Left ventricle myocardium superior (tissue), 1 donor: ENCODE measurements around the gene IQSEC1. TPM values are rescaled to one million over a fixed set of nuclear protein-coding genes. Genes with fewer than 3 reads are reported as not detected.
A peak's percentile ranks its signal among the peaks of the same experiment; 100 is the strongest.
"Not testable (repeated sequence)": the region's sequence is repeated elsewhere in the genome, so short reads cannot be mapped to it uniquely, and the experiment has no call there.

Source experiments
- ATAC-seq: fragments of 200-7000 bp; cut with Tn5 transposase; one replicate; pipeline ENCODE4 v1.9.1; 2020; ENCODE audit warnings: mild to moderate bottlenecking, moderate library complexity
- DNase-seq: peaks from one replicate; pipeline ENCODE4 v3.0.0-alpha.2; 2020
- intact Hi-C: fragments of 100-400 bp; cut with micrococcal nuclease; formaldehyde crosslinking; loops from one replicate; pipeline ENCODE4 v1.11.0; 2022
- total RNA-seq: library from RNA; stranded (reverse); fragmentation: NEBNext Ultra II Directional; extraction: Animal tissue kit (Norgen Biotek cat#: 25700); gene quantifications from one replicate; pipeline ENCODE4 v1.2.1, GENCODE V29; 2021
- donor health status: DM: no; HTN: yes; CAD: no; lungs with severe emphysema.

The IQSEC1 gene
- total RNA-seq, 1 donor from 2014 or later, result 95.1 TPM

DNA sequence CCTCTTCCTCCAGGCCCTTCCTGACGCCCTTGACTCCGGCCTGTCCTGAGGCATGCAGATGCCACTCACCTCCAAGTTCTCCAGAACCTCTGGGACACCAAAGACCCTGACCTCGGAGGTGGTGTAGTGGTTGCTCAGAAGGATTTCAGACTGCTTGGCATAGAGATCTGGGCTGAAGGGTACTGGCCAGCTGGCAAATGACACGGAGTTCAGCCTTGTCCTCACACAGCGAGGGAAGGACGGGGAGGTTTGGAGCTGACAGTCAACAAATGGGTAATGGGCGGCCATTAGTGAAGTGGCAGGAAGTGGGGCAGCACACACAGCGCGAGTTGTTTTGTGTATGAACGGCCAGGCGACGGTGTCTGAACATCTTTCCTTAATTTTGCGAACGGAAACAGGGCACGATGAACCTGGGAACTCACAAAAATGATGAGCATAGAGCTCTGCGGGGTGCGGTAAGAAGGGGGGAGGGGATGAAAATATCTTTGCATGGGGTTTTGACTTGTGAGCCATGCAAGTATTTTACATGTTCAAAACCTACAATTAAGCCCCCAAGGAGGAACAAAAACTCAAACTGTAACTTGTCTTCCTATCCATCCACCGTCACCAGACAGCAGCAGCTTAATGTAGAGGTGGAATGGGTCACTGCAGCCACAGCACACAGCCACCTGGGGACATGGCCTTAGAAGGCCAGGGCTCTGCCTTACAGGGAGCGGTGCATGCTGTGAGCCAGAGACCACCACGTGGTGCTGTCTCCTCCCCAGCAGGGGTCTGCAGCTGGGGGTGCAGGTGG, 188.2 kb downstream of the IQSEC1 start:
- intact Hi-C loops, result no loop called here
- ATAC-seq (no peak), DNase-seq (no peak)

DNA sequence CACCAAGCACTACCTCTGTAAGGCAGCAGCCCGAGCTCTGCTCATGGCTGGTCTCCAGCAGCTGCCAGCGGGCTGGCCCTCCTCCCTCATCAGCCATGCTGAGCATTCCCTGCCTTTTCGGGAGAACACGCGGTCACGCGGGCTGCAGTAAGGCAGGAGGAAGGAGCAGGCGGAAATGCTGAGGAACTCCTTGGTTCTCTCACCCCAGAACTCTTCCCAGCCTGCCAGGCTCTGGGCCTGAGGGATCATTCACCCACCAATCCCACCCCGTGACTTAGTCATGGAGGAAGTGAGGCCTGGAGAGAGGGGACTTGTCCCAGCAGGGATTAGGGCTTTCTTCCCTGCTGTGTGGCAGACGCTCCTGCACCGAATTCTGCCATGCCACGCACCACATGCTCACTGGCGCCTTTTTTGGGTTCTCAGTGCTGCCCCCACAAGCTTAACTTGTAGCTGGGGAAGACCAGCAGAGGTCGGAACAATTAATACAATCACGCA, 189.0 kb downstream of the IQSEC1 start:
- peak; percentile 78 for DNase-seq
- ATAC-seq, result peak; percentile 95
- intact Hi-C loops, result no loop called here

DNA sequence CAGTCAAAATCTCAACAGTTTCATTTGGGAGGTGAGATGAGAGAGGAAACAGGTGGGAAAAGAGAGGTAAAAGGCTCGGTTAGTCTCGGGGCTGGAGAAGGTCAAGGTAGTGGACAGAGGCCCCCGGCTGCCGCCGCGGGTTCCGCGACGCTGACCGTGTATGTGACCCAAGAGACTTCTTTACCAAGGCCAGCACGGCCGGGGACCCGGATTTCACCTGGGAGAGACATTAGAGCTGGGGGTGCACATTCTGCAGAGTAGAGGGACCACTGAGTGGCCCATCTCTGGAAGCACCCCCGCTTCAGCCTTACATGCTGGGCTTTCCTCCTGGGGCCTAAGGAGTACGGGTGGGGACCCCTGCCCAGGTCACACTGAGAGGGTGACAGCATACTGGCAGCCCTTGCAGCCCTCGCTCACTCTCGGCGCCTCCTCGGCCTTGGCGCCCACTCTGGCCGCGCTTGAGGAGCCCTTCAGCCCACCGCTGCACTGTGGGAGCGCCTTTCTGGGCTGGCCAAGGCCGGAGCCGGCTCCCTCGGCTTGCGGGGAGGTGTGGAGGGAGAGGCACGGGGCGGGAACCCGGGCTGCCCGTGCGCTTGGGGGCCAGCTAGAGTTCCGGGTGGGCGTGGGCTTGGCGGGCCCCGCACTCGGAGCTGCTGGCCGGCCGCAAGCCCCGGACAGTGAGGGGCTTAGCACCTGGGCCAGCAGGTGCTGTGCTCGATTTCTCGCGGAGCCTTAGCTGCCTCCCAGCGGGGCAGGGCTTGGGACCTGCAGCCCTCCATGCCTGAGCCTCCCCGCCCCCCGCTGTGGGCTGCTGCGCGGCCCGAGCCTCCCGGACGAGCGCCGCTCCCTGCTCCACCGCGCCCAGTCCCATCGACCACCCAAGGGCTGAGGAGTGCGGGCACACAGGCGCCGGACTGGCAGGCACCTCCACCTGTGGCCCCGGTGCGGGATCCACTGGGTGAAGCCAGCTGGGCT, 190.6 kb downstream of the IQSEC1 start:
- intact Hi-C loops, result no loop called here
- DNase-seq (no peak), ATAC-seq (no peak)

DNA sequence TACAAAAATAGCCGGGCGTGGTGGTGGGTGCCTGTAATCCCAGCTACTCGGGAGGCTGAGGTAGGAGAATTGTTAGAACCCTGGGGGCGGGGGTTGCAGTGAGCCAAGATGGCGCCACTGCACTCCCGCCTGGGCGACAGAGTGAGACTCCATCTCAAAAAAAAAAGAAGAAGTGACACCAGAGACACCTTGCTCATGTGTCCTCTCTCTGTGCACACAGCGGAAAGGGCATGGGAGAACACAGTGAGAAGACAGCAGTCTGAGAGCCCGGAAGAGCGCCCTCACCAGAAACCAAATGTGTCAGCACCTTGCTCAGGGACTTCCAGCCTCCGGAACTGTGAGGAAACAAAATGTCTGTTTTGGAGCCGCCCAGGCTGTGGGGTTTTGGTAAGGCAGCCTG, 191.4 kb downstream of the IQSEC1 start:
- DNase-seq, intact Hi-C loops, ATAC-seq: not testable (repeated sequence)

DNA sequence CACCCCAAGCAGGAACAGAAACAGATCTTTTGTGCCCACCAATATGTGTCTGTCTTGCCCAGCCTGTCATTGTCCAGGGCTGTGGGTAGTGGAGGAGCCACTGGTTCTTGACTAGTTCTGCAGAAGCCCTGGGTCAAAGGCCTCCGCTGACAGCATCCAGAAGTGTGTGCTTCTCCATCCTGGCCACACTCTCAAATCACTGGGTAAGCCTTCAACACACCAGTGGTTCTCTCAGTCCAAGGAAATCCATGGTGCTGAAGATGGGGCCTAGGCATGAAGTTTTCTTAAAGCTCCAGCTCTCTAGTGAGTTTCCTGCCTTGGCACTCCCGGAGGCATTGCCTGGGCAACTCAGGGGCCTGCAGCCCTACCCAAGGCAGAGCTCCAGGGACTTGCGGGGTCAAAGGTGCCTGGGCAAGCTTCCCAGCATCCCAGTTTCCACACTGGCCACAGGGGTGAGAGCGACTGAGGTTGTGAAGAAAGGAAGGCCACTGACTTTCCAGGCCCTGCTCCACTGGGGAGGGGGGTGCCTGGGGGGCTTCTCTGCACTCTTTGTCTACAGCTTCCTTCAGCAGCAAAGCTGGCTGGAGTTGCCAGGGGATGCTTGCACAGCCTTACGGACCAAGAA, 193.9 kb downstream of the IQSEC1 start:
- intact Hi-C loops, result no loop called here
- ATAC-seq (no peak), DNase-seq (no peak)

DNA sequence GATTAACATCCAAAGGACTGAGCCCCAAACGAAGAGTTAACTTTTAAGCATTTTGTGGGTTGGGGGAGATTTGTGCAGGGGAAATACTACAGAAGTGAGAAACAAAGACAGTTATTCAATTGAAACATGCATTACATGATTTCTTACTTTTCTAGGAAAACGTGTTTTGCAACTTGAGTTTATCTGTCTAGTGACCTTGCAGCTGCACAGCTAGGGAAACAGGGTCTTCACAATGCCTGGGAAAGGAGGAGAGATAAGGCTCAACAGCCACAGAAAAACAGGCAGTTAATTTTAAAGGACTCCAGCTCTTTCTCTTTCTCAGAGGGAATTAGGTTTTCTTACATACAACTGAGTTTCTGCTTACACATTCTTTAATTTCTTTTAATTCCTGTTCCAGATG, 194.5 kb downstream of the IQSEC1 start:
- intact Hi-C loops, ATAC-seq, DNase-seq: not testable (repeated sequence)

DNA sequence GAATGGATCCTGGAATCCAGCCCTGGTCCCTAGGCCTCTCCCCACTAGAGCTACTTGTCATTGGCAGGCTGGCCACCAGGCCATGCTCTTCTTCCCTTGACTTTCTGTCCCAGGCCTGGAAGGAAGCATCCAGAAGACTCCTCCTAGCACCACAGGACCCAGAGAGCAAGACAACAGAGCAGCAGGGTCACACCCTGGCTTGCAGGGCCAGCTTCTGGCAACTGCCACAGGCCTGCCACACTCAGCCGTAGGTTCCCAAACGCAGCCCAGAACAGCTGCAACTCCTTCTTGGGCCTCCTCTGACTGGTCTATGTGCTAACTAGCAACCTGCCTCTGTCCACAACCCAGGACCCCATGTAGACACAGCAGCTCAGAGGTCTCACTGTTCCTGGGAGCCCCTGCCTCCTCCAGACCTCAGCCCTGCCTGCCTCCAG, 195.1 kb downstream of the IQSEC1 start:
- no peak for DNase-seq
- ATAC-seq, result no peak
- intact Hi-C loops, result no loop called here

DNA sequence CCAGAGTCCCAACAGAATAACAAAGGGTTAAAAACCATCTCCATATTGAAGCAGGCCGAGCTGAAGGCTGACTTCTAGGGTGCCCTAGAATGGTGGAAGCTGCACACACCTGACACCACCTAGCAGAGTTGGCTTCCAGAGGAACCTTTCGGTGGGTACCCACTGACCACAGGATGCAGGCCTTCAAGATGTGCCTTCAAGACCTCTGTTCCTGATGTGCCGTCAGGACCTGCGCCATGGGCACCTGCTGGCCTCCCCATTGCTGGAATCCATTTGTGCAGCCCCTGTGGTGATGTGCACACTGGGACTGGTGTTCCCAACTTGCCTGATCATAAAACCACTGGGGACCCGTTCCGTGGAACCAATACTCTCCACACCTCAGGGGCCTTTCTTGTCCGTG, 196.2 kb downstream of the IQSEC1 start:
- ATAC-seq (no peak), DNase-seq (no peak)
- intact Hi-C loops, result no loop called here

DNA sequence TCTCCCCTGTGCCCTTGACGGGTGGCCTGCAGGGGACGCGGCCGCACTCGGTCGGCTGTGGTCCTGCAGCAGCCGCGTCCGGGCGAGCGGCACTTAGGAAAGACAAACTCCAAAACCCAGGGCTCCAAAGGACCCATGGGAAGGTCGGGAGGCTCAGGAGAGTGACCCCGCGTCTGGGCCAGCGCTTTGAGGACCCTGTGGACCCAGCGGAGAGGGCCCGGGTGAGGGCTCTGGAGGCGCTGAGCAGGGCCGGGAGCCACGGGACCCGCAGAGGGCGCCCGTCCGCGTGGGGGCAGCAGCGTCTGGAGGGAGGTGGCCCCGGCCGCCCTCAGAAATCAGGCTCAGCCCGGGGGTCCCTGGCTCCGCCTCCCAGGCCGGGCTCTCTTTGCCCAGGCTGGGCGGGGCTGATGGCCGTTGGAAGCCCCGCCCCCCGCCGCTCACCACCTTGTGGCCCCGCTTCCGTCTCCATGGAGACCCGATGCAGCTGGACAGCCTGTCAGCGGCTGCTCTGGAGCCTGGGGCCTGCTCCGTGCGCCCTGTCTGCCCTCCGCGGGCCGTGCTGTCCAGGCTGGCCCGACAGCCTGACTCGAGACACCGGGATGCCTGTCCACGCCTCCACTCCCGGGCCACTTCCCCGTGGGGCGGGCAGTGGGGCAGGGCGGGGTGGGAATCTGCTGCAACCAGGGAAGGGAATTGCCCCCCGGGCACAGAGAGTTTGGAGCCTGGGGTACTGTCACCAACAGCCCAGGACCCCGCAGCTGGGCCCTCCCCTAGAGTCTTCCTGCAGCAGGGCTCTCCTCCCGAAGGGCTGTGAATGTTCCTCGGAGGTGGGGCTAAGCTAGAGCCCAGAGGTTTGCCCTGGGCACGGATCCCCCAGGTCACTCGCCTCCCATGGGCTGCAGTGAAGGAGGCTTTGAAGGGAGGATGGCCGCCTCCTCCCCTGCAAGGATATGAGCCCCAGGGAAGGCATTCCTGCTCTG, 197.1 kb downstream of the IQSEC1 start:
- DNase-seq (peak; percentile 76), ATAC-seq (peak; percentile 84)
- intact Hi-C loops, result no loop called here

DNA sequence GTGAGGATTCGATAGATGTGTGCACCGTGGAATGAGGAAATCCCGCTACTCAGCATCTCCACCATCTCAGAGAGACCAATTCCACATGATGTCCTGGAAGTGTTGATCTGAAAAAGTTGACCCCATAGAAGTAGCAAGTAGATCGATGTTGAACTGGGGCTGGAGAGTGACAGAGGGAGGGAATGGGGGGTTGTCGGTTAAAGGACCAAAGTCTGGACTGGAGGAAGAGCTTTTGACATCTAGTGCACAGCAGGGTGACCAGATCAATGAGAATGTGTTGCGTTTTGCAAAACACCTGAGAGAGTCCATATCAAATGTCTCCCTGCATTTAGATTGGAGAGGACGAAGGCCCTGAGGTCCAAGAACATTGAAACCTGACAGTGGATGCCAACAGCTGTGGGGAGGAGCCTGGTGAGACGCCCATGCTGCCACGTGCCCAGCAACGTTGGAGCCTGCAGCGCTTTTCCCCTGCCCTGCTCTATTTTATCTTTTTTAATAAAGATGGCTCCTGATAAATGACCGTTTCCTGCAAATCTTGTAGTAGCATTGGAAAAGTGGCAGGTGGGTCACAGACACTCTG, 201.7 kb downstream of the IQSEC1 start:
- DNase-seq (no peak), ATAC-seq (no peak)
- intact Hi-C loops, result no loop called here

DNA sequence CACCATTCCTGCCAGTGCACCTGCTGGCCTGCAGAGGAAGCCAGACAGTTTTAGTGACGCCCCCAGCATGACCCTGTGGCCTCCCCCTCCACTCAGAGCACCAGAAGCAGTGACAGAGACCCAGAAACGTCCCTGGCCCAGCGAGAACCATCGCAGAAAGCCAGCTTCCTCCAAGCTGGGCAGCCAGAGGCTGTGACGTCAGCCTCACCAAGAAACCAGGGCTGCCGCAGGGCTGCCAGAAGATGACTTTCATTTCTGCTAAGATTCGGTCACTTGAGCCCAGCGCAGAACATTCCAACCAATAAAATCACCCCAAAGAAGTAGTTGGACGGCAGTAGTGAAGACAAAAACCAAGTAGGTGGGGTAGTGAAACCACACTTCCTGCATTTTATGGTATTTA, 202.3 kb downstream of the IQSEC1 start:
- DNase-seq (peak; percentile 65), ATAC-seq (no peak)
- intact Hi-C loops, result no loop called here

DNA sequence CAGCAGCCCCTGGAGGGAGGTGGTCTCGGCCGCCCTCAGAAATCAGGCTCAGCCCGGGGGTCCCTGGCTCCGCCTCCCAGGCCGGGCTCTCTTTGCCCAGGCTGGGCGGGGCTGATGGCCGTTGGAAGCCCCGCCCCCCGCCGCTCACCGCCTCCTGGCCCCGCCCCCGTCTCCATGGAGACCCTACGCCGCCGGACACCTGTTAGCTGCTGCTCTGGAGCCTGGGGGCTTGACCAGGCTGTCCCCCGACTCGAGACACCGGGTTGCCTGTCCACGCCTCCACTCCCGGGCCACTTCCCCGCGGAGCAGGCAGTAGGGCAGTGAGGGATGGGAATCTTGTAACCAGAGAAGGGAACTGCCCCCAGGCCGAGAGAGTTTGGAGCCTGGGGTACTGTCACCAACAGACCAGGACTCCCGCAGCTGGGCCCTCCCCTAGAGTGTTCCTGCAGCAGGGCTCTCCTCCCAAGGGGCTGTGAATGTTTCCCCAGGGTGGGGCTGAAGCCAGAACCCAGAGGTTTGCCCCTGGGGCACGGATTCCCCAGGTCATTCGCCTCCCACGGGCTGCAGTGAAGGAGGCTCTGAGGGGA, 204.1 kb downstream of the IQSEC1 start:
- intact Hi-C loops, result no loop called here
- DNase-seq (peak; percentile 71), ATAC-seq (peak; percentile 77)

DNA sequence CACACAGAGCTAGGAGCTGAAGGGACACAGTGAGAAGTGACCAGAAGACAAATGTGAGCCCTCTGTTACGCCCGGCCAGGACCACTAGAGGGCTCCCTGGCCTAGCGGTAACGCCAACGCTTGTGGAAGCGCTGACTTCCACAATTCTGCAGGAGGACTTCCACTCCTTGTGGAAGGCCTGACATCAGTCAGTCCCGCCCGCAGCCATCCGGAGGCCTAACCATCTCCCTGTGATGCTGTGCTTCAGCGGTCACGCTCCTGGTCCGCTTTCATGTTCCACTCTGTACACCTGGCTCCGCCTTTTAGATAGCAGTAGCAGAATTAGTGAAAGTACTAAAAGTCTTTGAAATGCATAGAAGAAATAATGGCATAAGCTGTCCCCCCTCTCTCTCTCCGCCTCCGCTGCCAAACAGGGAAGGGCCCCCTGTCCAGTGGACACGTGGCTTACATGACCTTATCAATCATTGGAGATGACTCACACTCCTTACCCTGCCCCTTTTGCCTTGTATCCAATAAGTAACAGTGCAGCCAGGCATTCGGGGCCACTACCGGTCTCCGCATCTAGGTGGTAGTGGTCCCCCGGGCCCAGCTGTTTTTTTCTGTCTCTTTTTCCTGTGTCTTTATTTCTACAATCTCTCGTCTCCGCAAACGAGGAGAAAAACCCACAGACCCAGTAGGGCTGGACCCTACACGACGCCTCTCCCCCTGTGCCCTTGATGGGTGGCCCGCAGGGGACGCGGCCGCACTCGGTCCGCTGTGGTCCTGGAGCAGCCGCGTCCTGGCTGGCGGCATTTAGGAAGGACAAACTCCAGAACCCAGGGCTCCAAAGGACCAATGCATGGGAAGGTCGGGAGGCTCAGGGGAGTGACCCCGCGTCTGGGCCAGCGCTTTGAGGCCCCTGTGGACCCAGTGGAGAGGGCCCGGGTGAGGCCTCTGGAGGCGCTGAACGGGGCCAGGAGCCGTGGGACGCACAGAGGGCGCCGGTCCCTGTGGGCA, 204.9 kb downstream of the IQSEC1 start:
- intact Hi-C loops, result no loop called here
- DNase-seq, result peak; percentile 90
- ATAC-seq, result peak; percentile 96

DNA sequence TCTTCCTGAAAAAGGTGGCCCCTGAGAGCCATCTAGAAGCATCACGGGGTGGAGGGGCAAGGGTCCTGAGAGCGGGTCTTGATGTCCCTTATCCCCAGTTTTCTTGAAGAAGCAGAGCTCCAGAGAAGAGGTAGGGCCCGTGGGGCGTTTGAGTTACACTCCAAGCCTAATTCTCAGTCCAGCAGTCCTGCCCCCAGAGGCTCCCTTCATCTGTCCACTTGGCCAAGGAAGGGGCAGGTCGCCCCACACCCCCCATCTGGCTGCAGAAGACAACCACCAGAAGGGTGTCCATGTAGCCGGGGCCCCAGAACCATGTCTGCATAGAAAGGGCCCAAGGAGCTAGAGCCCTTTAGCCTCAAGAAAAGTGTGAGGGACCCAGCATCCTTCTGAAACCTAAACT, 206.4 kb downstream of the IQSEC1 start:
- DNase-seq, result no peak
- intact Hi-C loops, result no loop called here
- ATAC-seq, result no peak

DNA sequence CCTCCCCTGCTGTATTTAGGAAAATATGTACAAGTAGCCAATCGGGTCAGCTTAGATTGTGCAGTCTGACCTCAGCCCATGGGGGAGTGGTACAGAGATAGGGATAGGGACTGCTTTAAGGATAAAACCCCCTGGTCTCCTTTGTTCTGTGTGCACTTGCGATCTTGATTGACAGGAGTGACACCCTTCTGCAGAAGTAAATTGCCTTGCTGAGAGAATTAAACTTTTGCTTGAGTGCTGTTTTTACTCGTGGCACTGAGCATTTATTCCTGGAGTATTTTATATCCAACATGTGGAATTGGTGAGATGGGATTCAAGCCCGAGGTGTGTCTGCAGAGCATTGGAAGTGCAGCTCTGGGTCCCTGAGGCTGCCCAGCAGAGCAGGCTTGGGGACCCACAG, 208.0 kb downstream of the IQSEC1 start:
- DNase-seq (no peak), ATAC-seq (no peak)
- intact Hi-C loops, result no loop called here

DNA sequence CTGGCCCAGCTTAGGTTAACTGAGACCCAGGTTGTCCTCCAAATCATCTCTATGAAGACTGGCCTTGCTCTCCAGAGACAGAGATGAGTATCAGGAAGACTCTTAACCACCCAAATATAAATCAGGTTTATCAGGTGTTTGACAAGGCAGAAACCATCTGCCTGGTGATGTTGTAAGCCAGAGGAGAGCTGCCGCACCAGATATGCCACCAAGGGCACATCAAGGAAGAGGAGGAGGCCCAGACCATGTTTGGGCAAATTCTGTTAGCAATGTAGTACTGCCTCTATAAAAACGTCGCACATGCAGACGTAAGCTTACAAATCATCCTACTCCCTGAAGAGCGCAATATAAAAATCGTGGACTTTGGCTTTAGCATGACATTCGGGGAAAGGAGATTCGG, 210.8 kb downstream of the IQSEC1 start:
- ATAC-seq (no peak), DNase-seq (no peak)
- intact Hi-C loops, result no loop called here

DNA sequence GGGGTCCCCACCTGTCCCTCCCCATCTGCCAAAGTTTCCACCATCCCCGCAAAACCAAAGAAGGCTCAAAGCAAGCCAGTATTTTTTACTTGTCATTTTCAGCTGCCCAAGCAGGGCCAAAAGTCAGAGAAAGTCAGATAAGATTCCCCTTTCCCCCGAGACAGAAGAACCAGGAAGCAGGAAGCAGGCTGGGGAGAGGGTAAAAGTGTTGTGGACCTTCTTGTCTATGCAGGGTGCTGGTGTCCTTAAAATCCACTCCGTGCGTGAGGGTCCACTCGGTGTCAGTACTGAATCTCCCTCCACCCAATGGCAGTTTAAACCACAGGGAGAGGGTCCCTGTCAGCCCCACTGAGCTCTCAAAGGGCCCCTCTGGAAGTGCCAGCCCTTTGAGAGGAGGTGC, 211.6 kb downstream of the IQSEC1 start:
- intact Hi-C loops, result no loop called here
- ATAC-seq (no peak), DNase-seq (no peak)
